Stimulated activated CD4-positive, alpha-beta T cell treated with anti-CD3 and anti-CD28 coated beads, Interleukin-2, amount 100 ng/mL, for 48 hours (primary cell): Measurements from ENCODE around the gene NRG3.

Experiments
- DNase-seq, 2 donors: peaks; one replicate each; pipeline ENCODE4 v3.0.0-alpha.2; 2020

Gene NRG3

GRCh38 chr10:82867056-82867455 is 992.1 kb downstream of the NRG3 start:
- no peak for DNase-seq

GRCh38 chr10:82874671-82875070 is 999.7 kb downstream of the NRG3 start:
- no peak for DNase-seq

- no peak for DNase-seq
Observed at GRCh38 chr10:82880776-82881290, 1005.8 kb downstream of the NRG3 start.

GRCh38 chr10:82882722-82883121 is 1007.7 kb downstream of the NRG3 start:
- no peak for DNase-seq

GRCh38 chr10:82883603-82884002 is 1008.6 kb downstream of the NRG3 start:
- DNase-seq = no peak

GRCh38 chr10:82887488-82887887 is 1012.5 kb downstream of the NRG3 start:
- no peak for DNase-seq

- no peak for DNase-seq
Observed at GRCh38 chr10:82888809-82889455, 1013.9 kb downstream of the NRG3 start.

- no peak for DNase-seq
Observed at GRCh38 chr10:82889728-82890127, 1014.7 kb downstream of the NRG3 start.

- no peak for DNase-seq
Observed at GRCh38 chr10:82890573-82890972, 1015.6 kb downstream of the NRG3 start.

GRCh38 chr10:82908096-82908495 is 1033.1 kb downstream of the NRG3 start:
- DNase-seq = no peak

GRCh38 chr10:82908751-82909150 is 1033.8 kb downstream of the NRG3 start:
- no peak for DNase-seq

GRCh38 chr10:82910301-82910700 is 1035.3 kb downstream of the NRG3 start:
- no peak for DNase-seq

- no peak for DNase-seq
Observed at GRCh38 chr10:82914655-82915136, 1039.7 kb downstream of the NRG3 start.

- no peak for DNase-seq
Observed at GRCh38 chr10:82916941-82917340, 1041.9 kb downstream of the NRG3 start.

GRCh38 chr10:82918022-82918421 is 1043.0 kb downstream of the NRG3 start:
- no peak for DNase-seq

- DNase-seq = no peak
Observed at GRCh38 chr10:82922046-82922445, 1047.1 kb downstream of the NRG3 start.

- no peak for DNase-seq
Observed at GRCh38 chr10:82922755-82923154, 1047.8 kb downstream of the NRG3 start.

- DNase-seq = no peak
Observed at GRCh38 chr10:82924711-82925110, 1049.7 kb downstream of the NRG3 start.

- no peak for DNase-seq
Observed at GRCh38 chr10:82925547-82925946, 1050.6 kb downstream of the NRG3 start.

GRCh38 chr10:82932451-82932850 is 1057.5 kb downstream of the NRG3 start:
- DNase-seq = no peak

GRCh38 chr10:82934429-82934828 is 1059.4 kb downstream of the NRG3 start:
- no peak for DNase-seq

- DNase-seq = no peak
Observed at GRCh38 chr10:82934947-82935346, 1060.0 kb downstream of the NRG3 start.

GRCh38 chr10:82938331-82938730 is 1063.3 kb downstream of the NRG3 start:
- no peak for DNase-seq

- no peak for DNase-seq
Observed at GRCh38 chr10:82942286-82943099, 1067.5 kb downstream of the NRG3 start.
